ENCODE measurements around the gene SAMD4B. TPM values are rescaled to one million over a fixed set of nuclear protein-coding genes. Genes with fewer than 3 reads are reported as not detected.

SAMD4B gene
- total and polyA plus RNA-seq, 2 of the 8 experiments (the other 6 are each of a cell fraction or from before 2014, with no cell fraction given): 137 to 158 TPM

DNA sequence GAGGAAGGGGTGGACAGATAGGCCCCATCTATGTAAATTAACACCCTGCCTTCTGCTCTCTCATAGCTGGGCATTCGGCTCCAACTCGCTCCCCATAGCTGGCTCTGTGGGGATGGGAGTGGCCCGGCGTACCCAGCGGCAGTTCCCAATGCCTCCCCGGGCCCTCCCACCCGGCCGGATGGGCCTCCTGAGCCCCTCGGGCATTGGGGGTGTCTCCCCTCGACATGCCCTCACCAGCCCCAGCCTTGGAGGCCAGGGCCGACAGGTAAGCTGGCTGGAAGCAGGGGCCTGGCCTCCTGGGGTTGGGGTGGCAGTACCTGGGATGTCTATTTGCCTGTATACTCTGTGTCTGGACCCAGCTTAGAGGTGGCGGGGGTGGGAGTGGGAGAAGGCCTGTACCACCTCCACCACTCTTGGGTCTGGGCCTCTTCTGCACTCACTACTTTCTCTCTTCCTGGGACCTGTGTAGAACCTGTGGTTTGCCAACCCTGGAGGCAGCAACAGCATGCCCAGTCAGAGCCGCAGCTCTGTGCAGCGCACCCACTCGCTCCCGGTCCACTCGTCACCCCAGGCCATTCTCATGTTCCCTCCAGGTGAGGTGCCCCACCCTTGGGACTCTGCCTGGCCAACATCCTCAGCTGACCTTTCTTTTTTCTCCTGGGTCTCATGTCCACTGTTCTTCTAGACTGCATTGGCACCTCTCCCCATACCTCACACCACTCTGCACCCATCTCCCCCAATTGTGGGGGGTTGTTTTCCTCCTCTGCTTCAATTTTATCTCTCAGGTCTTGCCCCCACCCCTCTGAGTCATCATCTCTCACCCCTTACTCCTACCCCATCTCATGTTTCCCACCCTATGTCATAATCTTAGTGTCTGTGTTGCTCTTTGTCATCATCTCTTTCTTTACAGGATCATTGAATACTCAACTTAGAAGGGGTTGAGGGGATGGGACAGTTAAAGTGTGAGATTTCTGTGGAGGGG, 38.6 kb downstream of the SAMD4B start:
- H2BK20ac ChIP-seq (ENCODE audit: low read length): no peak overlapping the region
- no peaks in the 10 kb centered on the region for H3K27me3 ChIP-seq (replicated peaks in 1 of 4; ENCODE audit: control insufficient read depth in 3 of 4, extremely low read depth in 1 of 4, insufficient read depth in 3 of 4, low read length in 3 of 4)
- TF ChIP-seq BRCA1 (IDR thresholded peaks at IDR 0.05; ENCODE audit: low read depth, low read length) (no peak), CTBP2 (IDR thresholded peaks at IDR 0.05; ENCODE audit: borderline replicate concordance, insufficient read depth, insufficient read length, low read length) (no peak), SP4 (IDR thresholded peaks at IDR 0.05; ENCODE audit: low read length) (no peak), RAD21 (IDR thresholded peaks at IDR 0.05 in 1 of 2, conservative IDR thresholded peaks at IDR 0.05 in 1 of 2; ENCODE audit: low read depth in 2 of 2, low read length in 2 of 2) (no peak), CHD1 (IDR thresholded peaks at IDR 0.05; ENCODE audit: low read depth, low read length) (no peak), EGR1 (IDR thresholded peaks at IDR 0.05; ENCODE audit: borderline replicate concordance, low read depth, low read length) (no peak), SIX5 (IDR thresholded peaks at IDR 0.05; ENCODE audit: low read depth, low read length) (no peak), TBP (IDR thresholded peaks at IDR 0.05; ENCODE audit: low read depth, low read length) (no peak)
- H3K4ac ChIP-seq (replicated peaks; ENCODE audit: insufficient read length, low read depth, low read length): no peak overlapping the region
- H3K14ac ChIP-seq (ENCODE audit: insufficient read length): no peak overlapping the region
- no peak overlapping the region for H2BK15ac ChIP-seq (ENCODE audit: low read length)
- peaks cover 0 to 6% (median 0%) of the 10 kb centered on the region in 4 experiments; a peak in 2 of 7 replicates for H3K4me1 ChIP-seq (replicated peaks in 1 of 4; ENCODE audit: control insufficient read depth in 3 of 4, insufficient read depth in 4 of 4, low read length in 3 of 4)
- H3K79me1 ChIP-seq (ENCODE audit: low read depth, low read length): no peaks in the 10 kb centered on the region; the same call in 1 of the 2 replicates
- no peak overlapping the region for H2AK5ac ChIP-seq (ENCODE audit: low read depth, low read length)
- 100% methylated on average over 7 of the region's 17 CpGs; no CpG with 5 or more reads in 1 of the 2 experiments for WGBS, 2 experiments (ENCODE audit: extremely low coverage in 1 of 2, insufficient coverage in 1 of 2, insufficient read length in 1 of 2, insufficient replicate concordance in 2 of 2, low coverage in 1 of 2, low lambda C conversion rate in 2 of 2, missing lambda C conversion rate in 1 of 2)
- no peak overlapping the region for H4K5ac ChIP-seq (ENCODE audit: insufficient read length, low read depth, low read length)
- H4K91ac ChIP-seq (replicated peaks; ENCODE audit: insufficient read length, low read length): no peak overlapping the region
- ChIA-PET CTCF (ENCODE audit: partially characterized antibody) (interaction anchor here (0.6 to 3.2 kb wide), 5 partner anchors 17 to 1637 kb away, joined by 3 to 10 read pairs (median 3); partner anchors contain the start of gene SAMD4B), POLR2A (ENCODE audit: partially characterized antibody) (interaction anchor here (0.6 to 4.3 kb wide), 6 partner anchors 10 to 479 kb away, joined by 3 to 20 read pairs (median 3); partner anchors contain the start of genes MED29, PAF1 and PLEKHG2)
- H3K4me3 ChIP-seq (ENCODE audit: extremely low read depth in 1 of 4, insufficient read depth in 2 of 4, low read depth in 3 of 4, low read length in 4 of 4): no peak overlapping the region
- no peak overlapping the region for H3K18ac ChIP-seq (ENCODE audit: extremely low read depth, low read length)
- H3K27ac ChIP-seq (ENCODE audit: low read depth, low read length): no peak overlapping the region
- H2BK5ac ChIP-seq (ENCODE audit: low read depth, low read length): no peak overlapping the region
- H2BK12ac ChIP-seq (ENCODE audit: low read depth, low read length): no peak overlapping the region
- DNase-seq (ENCODE audit: low read depth in 1 of 2, low spot score in 2 of 2): no peak
- no peaks in the 10 kb centered on the region for H3K9me3 ChIP-seq (ENCODE audit: insufficient read depth in 2 of 2, low read depth in 1 of 2, low read length in 1 of 2)
- no peaks in the 10 kb centered on the region for H3K79me2 ChIP-seq (ENCODE audit: control insufficient read depth in 1 of 2, insufficient read depth in 2 of 2, low read length in 2 of 2)
- H3K36me3 ChIP-seq (ENCODE audit: control insufficient read depth in 2 of 4, insufficient read depth in 4 of 4, low read length in 3 of 4): peaks cover 43 to 85% (median 63%) of the 10 kb centered on the region in 4 experiments
- H3K56ac ChIP-seq (replicated peaks; ENCODE audit: insufficient read length, low read depth, low read length): no peak overlapping the region
- no peak for FAIRE-seq
- no peak overlapping the region for H3K23ac ChIP-seq (ENCODE audit: insufficient read length)
- no peaks in the 10 kb centered on the region for H3K23me2 ChIP-seq (ENCODE audit: low read depth, low read length)
- peaks cover 0 to 5% of the 10 kb centered on the region in 2 experiments for H4K20me1 ChIP-seq (replicated peaks in 1 of 2; ENCODE audit: control insufficient read depth in 1 of 2, insufficient read depth in 2 of 2, low read length in 2 of 2)
- H3K4me2 ChIP-seq (ENCODE audit: insufficient read depth in 1 of 2, low read depth in 2 of 2, low read length in 2 of 2): no peak overlapping the region
- H3K9ac ChIP-seq (replicated peaks in 1 of 4; ENCODE audit: extremely low read depth in 1 of 4, low read depth in 3 of 4, low read length in 3 of 4): no peak overlapping the region
- no peak overlapping the region for H2AFZ ChIP-seq (ENCODE audit: low read length)
- H2BK120ac ChIP-seq (replicated peaks; ENCODE audit: low read depth, low read length): no peak overlapping the region
- H4K8ac ChIP-seq (ENCODE audit: extremely low read depth, insufficient read depth, low read length): no peak overlapping the region

All from H1 (cell line).